GM21619 (cell line): ENCODE results near the gene SYMPK.
"Not testable (repeated sequence)": the region's sequence is repeated elsewhere in the genome, so short reads cannot be mapped to it uniquely, and the experiment has no call there.

ENCODE experiments used
- ATAC-seq: cut with Tn5 transposase; IDR thresholded peaks from one replicate; pipeline ENCODE4 v1.9.1; 2021; ENCODE audit not compliant: unreplicated experiment

Gene SYMPK

DNA sequence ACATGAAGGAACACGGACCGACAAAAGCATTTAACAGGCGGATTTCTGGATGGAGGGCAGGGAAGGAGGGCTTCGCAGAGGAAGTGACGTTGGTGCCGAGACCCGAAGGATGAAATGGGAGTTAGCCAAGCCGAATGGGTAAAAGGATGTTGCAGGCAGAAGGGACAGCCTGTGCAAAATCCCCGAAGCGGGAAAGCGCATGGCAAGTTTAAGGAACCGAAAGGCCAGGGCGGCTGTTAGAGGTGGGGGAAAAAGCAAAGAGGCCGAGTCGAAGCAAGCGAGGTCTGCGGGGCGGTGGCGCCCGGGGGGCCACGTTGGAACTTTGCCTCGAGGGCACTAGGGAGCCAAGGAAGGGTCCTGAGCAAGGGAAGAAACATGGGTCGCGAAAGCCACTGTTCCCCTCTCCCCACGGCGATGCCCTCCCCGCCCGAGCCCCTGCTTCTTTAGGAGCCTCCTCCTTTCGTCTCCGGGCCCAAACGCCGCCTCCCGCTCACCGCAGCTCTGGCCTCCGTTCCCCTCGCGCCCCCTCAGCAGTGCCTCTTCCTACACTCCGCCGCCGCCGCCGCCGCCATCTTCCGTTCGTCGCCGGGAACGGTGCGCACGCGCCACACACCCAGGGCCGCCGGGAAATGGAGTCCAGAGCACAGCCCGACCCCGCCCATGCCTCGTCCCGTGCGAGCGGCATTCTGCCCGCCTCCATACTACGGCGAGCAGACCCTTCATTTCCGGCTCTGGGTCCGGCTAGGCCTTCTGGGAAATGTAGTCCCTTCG lies at the start of gene SYMPK:
TSS of gene SYMPK (minus strand) at position 584 of the 771 bp plus-strand sequence. CDS start 8,652 bp downstream, outside the sequence.
- ATAC-seq: peak; percentile 86

GRCh38 chr19:45911291-45911690 lies 48.3 kb upstream of the SYMPK start:
- ATAC-seq: no peak

DNA sequence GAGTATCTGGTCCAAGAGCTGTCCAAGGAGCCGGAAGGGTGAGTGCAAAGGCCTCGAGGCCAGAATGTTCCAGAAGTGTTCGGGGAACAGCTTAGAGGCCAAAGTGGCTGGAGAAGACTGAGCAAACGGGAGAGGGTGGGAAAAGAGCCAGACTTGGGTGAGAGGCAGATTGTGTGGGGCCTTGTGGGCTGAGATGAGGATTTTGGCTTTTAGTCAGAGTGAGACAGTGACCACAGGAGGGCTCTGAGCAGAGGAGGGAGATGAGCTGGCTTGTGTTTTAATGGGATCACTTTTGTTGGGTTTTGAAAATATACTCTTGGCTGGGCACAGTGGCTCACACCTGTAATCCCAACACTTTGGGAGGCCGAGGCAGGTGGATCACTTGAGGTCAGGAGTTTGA lies 46.0 kb upstream of the SYMPK start:
- no peak for ATAC-seq

- no peak for ATAC-seq
Measured at GRCh38 chr19:45906221-45906620, 43.3 kb upstream of the SYMPK start.

- ATAC-seq: no peak
Measured at GRCh38 chr19:45905011-45905410, 42.1 kb upstream of the SYMPK start.

GRCh38 chr19:45902651-45903625 lies 40.0 kb upstream of the SYMPK start:
- peak; percentile 73 for ATAC-seq

DNA sequence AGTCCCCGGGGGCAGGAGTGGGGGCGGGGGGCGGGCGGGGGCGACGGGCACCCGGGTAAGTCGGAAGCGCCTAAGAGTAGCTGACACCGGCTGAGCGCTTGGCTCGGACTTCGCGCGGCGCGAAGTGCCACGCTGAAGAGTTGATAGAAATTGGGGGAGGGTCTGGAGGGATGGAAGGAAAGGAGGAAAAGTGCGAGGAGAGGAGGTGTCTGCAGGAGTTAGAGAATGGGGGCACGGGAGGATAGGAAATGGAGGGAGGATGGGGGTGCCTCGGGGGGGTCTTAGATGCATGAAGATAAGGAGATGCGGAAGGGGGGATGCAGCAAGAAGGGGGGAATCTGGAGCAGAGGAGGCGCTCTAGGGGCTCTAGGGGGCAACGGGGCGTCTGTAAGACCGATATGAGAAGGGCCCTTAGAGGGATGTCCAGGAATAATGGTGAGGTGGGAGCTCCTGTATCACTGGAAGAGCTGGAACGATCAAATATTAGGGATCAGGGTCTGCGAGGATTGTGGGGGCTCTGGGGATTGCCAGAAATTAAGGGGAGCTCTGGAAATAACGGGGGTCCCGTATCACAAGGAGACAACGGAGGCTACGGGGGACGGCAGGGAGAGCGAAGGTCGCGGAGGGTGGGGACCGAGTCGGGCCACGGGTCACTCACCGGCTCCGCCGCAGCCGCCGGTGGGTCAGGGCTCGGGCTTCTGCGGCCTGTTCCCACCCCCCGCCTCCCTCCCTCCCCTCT lies 39.1 kb upstream of the SYMPK start, which contains the start of gene MYPOP:
TSS of gene MYPOP (minus strand) at position 702 of the 739 bp plus-strand sequence. CDS start 840 bp downstream, outside the sequence.
- no peak for ATAC-seq

GRCh38 chr19:45901432-45901911 lies 38.5 kb upstream of the SYMPK start:
- ATAC-seq: no peak

GRCh38 chr19:45900738-45901431 lies 37.9 kb upstream of the SYMPK start:
- no peak for ATAC-seq

- no peak for ATAC-seq
Measured at GRCh38 chr19:45899919-45900589, 37.1 kb upstream of the SYMPK start.

DNA sequence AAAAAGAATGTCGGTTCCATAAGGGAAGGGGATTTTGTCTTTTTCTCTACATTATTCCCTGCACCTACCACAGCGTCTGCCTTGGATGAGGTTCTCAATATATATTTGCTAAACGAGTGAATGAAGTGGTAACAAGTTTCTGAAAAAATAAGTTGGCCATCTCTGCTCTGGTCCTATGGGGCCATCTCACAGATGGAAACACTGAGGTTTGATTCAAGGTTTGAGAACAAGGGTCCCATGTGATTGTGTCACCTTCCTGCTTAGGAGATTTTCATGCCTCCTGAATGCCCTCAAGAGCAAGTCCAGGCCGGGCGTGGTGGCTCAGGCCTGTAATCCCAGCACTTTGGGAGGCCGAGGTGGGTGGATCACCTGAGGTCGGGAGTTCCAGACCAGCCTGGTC lies 36.3 kb upstream of the SYMPK start:
- no peak for ATAC-seq

DNA sequence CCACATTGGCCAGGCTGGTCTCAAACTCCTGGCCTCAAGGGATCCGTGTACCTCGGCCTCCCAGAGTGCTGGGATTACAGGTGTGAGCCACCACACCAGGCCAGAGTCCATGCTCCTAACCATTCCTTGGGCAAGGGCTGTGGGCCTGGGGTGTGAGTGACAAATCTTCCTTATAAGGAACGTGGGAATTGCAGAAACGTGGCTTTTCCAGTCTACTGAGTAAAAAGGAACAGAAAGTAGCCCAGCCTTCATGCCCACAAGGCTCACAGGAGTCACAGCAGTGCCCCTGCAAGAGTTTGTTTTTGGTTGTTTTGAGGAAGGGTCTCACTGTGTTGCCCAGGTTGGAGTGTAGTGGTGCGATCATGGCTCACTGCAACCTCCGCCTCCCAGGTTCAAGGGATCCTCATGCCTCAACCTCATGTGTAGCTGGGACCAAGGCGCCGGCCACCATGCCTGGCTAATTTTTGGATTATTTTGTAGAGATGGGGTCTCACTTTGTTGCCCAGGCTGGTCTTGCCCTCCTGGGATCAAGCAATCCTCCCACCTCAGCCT lies 34.4 kb upstream of the SYMPK start:
- no peak for ATAC-seq

GRCh38 chr19:45895983-45896599 lies 33.1 kb upstream of the SYMPK start:
- not testable (repeated sequence) for ATAC-seq

DNA sequence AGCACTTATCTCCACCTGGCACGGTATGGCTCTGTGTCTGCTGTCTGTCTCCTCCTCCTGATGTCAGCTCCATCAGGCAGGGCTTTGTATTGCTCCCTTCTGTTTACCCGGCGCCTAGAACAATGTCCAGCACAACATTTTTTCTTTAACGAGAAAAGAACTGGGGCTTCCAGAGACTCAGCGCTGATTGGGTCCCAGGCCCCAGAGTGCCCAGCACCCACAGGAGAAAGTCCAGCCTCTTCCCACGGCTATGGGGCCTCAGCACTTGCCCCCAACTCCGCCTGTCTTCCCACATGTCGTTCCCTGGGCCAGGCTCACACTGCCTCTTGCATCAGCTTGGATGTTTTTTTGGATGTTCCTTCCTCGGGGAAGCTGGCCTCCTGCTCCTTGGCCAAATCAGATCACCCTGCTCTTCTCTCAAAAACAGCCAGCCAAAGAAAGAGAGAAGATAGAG lies 32.6 kb upstream of the SYMPK start:
- no peak for ATAC-seq

GRCh38 chr19:45890877-45891276 lies 27.9 kb upstream of the SYMPK start:
- no peak for ATAC-seq

GRCh38 chr19:45889210-45889885 lies 26.4 kb upstream of the SYMPK start:
- ATAC-seq: no peak

GRCh38 chr19:45887200-45887710 lies 24.3 kb upstream of the SYMPK start:
- no peak for ATAC-seq
